ENCODE measurements around the gene GCHFR.
A peak's percentile ranks its signal among the peaks of the same experiment; 100 is the strongest.

GCHFR gene

DNA sequence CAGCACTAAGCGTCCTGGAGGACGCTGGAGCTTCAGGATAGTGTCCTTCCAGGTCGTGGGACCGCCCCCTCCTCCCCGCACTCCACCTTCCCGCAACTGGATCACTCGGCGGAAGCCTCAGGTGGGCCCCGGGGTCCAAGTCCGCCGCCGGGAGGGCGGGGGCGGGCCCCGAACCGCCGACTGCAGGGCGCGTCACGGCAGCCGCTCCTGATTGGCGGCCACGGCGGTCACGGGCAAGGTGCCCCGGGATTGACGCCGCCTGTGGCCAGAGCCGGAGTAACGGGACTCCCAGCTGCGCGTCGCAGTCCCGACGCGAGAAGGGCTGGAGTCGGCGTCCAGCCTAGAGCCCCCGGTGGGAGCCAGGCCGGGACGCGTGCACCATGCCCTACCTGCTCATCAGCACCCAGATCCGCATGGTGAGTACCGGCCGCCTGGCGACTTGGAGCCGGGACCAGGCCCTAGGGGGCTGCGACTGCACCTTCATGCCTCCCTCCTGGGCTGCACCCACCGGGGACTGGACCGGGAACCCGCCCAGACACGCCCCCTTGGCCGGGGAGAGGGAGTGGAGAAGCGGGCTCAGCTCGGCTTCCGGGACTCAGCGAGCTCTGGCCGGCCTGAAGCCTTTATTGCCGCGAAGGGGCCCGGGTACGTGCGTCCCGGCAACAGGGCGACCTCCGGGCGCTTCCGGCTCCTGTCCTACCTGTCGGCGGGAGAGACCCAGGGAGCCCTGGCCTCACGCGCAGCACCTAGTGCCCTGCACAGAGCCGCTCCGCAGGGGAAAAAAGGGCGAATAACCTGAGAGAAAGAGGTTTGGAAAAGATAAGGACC lies at the start of gene GCHFR:
GCHFR (plus strand) TSS at position 268 of the 828 bp plus-strand sequence; CDS start at position 381, 113 bp downstream.
- peak; percentile 65 for DNase-seq

DNA sequence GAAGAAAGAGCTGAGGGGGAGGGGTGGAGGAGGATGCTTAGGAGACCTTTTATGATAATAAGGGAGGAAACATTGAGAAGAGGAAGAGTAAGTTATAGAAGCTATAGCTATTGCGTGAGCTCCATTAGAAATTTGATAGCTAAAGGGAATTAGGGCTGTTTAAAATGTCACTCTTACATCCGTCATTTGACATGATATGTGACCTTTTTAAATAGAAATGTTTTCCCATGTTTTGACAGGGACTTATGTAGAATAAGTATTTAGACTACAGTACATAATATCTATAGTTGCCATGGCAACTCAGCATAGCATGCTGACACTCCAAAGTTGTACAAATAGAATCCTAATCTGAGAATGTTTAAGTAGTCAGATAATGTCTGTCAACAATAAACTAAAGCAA lies 49.7 kb upstream of the GCHFR start:
- no peak for DNase-seq

DNA sequence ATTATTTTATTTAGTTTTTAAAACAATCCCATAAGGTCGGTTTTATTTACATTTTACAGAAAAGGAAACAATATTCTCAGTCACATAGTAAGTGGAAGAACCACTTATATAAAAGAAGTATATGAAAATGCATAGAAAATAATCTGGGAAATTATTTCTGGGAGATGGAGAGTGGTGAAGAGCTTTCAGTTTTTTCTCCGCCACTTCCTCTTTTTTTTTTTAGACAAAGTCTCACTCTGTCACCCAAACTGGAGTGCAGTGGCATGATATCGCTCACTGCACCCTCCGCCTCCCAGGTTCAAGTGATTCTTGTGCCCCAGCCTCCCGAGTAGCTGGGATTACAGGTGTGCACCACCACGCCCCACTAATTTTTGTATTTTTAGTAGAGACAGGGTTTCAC lies 47.7 kb upstream of the GCHFR start:
- DNase-seq: no peak

DNA sequence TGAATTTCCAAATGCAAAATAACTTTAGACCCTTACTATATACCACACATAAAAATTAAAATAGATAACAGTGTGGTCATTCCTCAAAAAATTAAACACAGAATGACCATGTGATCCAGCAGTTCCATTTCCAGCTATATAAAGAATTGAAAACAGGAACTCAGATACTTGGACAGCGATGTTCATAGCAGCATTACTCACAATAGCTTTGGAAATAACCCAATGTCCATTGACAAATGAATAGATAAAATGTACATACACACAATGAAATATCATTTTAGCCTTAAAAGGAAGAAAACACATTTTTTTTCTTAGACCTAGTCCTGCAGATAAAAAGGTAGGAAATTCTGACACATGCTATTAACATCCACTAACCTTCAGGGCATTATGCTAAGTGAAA lies 42.2 kb upstream of the GCHFR start:
- no peak for DNase-seq

DNA sequence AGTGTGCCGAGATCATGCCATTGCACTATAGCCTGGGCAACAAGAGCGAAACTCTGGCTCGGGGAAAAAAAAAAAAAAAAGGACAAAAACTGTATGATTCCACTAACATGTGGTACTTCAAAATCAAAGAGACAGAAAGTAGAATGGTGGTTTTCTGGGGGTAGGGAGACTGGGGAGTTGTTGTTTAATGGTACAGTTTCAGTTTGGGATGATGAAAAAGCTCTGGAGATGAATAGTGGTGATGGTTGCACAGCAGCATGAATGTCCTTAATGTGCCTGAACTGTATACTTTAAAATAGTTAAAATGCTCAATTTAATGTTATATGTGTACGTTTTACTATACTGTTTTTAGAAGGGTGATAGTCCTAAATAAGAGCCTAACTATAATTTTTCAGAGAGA lies 41.5 kb upstream of the GCHFR start:
- no peak for DNase-seq

DNA sequence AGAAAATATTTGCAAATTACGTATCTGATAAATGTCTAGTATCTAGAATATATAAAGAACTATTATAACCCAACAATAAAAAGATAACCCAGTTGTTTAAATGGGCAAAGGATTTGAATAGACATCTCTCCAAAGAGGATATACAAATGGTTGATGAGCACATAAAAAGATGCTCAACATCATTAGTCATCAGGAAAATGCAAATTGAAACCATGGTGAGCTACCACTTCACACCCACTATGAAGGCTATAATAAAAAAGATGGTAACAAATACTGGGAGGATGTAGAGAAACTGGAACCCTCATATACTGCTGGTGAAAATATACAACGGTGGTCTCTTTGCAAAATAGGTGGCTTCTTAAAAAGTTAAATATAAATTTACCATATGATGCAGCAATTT lies 40.9 kb upstream of the GCHFR start:
- DNase-seq: no peak

DNA sequence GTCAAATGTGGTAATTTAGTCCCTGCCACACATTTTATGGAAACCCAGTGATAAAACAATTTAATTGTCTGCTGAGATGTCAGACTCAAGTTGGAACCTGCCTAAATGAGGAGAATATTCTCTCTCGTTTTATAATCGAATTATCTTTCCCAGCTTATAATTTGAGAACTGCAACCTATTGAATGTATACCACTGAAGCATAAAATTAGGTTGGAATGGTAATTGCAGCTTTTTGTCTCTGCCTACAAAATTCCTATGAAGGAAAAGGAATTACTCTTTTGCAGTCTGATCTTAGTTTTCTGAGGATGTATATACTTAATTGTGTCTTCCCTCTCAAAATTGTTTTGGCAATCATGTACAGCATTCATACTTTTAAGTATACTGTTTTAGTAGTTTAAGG lies 39.9 kb upstream of the GCHFR start:
- no peak for DNase-seq

DNA sequence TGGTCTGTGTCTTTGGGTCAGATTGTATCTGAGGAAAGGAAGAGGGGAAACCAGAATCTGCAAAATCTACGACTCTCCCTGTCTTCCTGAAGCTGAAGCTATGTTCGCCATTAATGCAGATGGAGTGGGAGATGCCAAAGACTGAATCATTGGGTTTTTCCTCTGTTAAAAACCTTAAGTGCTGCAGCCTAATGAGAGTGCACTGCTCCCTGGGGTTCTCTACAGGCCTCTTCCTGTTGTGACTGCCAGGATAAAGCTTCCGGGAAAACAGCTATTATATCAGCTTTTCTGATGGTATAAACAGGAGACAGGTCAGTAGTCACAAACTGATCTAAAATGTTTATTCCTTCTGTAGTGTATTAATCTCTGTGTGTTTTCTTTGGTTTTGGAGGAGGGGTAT lies 32.8 kb upstream of the GCHFR start:
- no peak for DNase-seq

DNA sequence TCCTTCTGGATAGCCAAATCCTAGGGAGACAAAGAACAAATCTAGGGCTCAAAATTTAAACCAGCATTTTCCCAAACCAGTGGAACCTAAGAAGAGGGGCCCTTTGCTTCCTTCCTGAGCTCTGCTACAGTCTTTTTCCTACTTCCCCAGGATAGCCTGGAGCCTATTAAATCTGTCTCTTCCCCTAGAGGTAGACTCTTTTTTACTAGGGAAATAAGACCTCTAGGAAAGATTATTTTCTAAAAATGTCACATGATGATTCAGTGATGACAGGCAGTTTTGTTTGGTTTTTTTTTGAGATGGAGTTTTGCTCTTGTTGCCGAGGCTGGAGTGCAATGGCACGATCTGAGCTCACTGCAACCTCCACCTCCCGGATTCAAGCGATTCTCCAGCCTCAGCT lies 27.3 kb upstream of the GCHFR start:
- no peak for DNase-seq

DNA sequence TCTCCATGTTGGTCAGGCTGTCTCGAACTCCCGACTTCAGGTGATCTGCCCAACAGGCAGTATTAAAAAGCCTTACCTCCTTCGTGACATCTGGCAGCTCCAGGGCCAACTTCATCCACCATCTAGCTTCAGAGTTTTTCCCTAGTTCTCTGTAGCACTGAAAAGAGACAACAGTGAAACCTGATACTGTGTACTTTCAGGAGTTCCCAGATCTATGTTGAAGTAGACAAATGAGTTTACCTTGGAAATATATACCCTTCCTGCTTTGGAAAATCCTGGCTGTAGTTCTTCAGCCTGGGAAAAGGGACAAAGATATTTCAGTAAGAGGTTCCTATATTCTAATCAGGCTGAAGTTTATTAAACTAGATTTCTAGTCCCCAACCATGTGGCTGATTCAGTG lies 26.8 kb upstream of the GCHFR start:
- DNase-seq: no peak

DNA sequence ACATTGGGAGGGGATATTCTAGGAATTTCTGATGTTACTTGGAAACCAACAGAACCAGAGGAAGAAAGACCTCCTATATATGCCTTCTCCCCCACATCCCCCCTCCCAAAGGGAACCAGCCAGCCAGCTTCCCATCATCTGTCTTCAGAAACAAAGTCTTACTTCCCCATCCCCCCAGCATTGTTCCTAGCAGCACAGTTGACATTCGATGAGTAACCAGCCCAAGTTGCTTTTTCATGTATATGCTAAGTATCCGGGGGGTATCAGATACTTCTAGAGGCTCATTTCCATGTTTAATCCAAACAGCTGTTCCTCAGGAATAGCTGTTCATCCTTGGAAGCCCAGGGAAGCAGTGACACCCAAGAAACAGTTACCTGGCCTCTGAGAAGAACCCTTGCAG lies 24.8 kb upstream of the GCHFR start:
- DNase-seq: no peak

DNA sequence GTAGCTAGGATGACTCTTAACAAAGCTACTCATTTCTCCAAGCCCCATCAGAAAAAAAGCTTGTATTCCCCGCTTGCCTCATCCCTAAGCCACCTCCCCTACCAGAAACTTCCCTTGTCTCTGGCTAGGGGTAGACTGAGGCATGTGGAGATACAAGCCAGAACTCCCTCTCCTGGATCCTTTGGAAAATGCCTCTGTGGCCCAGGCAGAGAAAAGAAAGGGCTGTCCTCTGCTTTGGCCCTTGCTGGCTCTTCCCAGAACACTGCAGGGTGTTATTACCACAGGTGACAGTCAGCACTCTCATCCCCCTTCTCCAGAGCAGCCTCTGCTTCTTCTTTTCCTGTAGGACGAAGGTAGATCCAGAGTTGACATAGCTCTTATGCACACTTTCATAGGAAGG lies 24.0 kb upstream of the GCHFR start:
- DNase-seq: no peak

DNA sequence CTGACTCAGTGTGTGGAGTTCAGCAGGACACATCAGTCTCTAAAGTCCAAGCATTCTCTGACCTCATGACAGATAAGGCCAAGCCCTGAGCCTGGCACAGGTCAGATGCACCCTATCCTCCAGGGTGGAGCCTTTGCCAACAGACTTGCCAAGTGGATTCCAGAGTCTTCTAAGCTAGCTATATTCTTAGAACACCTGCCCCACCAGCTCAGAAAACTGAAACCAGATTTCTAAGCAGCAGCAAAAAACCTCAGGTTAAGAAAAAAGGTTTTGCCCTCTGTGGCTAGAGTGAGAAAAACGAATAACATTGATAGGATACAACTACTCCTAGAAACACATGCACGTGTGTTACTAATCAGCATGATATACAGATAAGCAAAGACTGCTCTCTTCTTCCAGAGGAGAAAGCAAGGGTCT lies 20.4 kb upstream of the GCHFR start:
- DNase-seq: no peak

DNA sequence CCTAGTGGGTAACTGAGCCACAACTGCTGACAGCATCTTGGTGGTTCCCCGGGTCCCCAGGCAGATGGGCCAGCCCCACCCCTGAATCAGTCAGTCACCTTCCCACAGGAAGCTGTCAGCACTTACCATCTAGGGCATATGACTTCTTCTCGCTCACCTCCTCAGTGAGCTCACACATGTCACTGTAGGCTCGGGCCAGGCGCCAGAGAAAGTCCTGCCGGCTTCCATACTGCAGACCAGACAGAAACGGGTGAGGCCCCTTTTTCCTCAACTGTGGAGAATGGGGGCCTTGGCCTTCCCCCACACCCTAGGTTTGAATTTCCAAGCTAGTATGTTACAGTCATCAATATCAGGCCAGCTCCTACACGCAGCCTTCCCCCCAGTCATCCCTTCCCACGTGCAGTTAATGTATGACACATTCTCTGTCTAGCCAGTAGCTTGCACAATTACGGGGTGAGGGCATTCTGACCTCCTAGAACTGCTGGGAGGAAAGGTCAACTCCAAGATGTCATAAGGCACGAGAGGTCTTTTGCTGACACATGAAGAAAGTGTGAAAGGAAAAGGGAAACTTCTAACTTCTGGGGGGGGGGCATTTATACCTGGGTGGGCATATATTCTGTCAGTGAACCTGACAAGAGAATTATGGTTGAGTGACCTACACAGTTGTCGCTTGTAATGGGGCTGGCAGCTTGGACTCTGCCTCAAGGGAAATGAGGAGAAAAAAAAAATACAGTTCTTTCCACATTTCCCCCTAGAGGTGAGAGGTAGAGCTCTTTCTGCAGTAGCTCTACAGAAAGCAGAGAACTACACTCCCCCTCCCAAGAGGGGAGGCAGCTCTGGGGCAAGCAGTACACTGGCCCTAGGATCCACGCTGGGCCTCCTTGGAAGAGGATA lies 19.7 kb upstream of the GCHFR start:
- DNase-seq: peak; percentile 53

DNA sequence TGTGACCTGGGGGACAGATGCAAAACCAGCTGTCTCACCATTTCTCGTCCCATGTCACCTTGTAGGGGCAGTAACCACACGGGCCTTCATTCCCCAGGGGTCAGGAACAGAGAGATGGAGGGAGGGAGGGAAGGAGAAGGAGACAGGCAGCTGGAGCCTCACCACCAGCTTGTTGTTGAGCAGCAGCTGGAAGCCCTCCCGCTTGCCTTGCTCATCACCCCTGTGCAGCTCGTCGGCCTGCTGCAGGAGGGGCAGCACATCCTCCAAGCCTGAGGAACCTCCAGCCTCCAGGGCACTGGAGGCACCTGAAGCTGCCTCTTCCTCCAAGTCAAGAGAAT lies 19.1 kb upstream of the GCHFR start:
- no peak for DNase-seq

DNA sequence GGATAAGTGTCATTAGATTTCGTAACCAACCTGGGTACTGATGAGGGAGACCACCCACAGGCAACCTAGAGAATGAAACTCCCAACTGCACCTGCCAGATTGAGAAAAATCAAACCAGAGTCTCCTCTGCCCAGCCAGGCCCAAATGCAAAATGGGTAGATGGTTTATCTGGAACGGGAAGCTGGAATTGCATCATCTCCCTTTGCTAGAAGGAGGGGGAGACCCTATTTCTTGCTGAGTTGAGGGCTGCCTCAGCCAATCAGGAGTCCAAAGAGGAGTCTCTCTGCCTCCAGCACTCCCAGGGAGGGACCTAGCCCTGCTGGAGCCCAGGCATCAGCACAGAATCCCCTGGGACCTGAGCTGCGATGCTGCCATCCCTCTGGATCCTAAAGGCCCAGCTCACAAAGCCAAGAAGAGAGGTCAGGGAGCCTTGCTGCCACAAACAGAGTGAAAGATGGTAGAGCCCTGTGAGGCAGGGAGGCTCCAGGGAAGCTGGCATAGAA lies 16.9 kb upstream of the GCHFR start:
- DNase-seq: no peak

DNA sequence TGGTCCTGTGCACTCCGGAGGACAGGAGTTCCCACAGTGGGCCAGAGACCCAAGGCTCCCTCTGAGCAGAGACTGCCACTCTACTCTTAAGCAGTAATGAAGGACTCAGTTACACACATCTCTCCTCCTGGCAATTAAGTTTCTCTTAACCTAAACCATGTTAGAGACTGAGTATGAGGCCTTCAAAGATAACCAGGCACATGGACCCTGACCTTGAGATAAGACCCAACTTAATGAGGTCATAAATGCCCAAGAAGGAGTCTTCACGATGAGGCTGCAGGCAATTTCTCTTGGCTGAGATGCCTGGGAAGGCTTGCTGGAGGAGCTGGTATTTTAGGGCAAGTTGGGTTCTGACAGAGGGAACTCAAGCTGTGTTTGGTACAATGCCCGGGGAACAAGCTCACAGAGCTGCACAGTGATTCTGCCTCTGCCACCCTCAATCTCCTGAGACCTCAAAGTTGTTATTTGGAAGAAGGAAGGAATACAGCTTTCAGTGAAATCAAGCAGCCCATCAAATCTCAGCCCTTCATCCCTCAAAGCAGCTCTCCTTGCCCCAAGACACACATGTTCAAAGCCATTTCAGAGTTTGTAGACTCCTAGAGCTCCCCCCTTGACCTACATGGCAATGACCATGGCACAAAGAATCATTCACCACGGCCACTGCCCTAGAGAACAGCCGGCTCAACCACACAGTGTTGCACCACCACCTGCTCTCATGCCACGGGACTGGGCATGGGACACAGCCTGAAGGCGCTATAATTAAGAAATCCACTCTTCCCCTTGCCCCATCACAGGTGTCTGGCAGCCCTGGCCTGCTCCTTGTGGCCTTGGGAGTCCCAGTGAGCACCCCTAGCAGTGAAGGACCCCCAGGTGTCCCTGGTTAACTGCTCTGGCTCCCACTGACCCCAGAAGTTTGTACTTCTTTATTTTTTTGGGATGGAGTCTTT lies 15.9 kb upstream of the GCHFR start:
- no peak for DNase-seq

DNA sequence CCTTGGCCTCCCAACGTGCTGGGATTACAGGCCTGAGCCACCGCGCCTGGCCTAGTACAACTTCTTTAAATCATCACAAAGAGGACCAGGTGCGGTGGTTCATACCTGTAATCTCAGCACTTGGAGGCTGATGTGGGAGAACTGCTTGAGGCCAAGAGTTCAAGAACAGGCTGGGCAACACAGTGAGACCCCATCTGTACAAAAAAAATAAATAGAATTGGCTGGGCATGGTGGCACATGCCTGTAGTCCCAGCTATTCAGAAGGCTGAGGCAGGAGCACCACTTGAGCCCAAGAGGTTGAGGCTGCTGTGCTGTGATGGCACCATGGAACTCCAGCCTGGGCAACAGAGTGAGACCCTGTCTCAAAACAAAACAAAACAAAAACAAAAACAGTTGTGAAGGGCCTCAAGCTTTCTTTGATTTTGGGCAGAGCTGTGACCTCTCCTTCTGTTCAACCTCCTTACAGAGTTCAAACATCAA lies 14.7 kb upstream of the GCHFR start:
- DNase-seq: no peak

DNA sequence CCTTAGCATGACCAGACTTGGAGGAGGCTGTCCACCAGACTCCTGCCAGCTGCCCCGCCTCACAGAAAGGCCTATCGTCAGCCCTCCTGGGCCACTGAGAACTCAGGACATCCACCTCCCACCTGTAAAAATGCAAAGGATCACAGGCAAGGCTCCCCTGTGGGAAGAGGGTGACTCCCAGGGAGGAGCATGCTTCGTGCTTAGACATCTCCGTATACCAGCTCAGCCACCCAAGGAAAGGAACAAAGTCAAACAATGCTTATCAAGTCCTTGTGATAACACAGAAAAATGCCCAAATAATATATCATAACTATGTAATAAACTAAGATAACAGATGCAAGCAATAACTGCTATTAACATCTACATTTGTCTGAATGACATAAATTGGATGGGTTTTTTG lies 13.0 kb upstream of the GCHFR start:
- DNase-seq: no peak

DNA sequence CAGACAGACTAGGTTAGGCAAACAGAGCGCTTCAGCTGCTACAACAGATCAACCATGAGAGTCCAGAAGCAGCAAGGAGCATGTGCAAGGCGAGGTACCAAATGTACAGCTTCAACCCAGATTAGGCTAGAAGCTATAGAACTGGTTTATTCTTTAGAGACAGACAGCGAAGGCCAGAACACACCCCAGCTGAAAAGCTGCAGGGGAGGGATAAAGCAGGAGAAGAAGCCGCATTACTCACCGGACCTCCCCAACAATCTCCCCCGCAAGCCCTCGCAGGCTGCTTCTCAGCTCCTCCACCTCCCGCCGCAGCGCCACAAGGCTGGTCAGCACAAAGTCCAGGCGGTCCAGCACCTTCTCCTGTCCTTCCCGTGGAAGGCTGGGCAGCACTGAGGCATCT lies 12.1 kb upstream of the GCHFR start:
- DNase-seq: no peak

DNA sequence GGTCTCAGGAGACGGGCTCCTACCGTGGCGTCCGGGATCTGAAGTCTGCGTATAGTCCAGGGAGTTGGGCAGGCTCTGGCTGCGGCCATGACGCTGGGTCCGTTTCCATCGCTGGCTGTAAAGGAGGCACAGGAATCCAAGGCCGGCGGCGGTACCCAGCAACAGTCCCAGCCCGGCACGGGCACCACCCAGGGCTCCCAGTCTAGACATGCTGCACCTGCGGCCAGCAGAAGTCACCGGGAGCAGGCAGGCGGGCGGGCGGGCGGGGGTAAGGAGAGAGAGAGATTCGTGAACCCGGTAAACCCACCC lies 9.3 kb upstream of the GCHFR start:
- DNase-seq: peak; percentile 13

DNA sequence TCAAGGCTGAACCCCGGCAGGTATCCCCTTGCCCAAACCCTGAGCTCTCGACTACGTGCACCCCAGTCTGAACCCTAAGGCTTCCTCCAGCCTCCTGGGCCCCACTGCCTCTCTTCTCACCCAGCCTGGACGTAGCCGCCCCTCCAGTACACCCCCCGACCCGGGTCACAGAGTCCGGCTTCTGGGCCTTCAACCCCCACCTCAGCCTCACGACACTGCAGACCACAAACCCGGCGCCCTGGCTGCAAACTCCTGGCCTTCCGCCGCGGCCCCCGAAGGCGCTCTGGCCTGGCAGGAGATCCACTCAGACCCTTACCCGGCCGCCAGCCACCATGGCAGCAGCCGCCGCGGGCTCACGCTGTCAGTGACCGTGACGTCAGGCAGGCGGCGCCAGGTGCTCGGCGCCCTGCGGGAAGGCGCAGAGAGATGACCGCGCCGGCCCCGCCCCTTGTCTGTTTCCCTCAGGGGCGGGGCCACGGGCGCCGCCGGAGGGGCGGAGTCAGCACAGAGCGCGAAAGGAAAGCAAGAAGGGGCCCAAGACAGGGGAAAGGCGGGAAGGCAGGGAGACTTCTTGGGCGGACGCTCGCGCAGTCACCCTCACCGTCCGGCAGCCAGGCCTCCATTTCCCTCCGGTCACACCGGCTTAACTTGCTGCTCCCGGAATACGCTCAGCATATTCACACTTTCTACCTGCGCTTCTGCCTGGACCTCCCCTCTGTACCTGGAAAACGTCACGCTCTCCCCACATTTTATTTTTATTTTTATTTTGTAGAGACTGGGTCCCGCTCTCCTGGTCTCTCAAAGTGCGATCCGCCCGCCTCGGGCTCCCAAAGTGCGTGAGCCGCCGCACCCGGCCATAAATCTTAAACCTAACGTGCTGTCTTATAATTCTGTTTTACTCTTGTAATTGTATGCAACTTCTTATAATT lies 8.7 kb upstream of the GCHFR start, which contains the start of gene RMDN3:
RMDN3 (minus strand) TSS at position 372 of the 929 bp plus-strand sequence. CDS start 471 bp downstream, outside the sequence.
- DNase-seq: peak; percentile 93
